GM21576 (cell line): ENCODE data around the gene NFYB.
"Not testable (repeated sequence)": the region's sequence is repeated elsewhere in the genome, so short reads cannot be mapped to it uniquely, and the experiment has no call there.

Source experiments
- ATAC-seq: cut with Tn5 transposase; IDR thresholded peaks from one replicate; pipeline ENCODE4 v1.9.1; 2021; ENCODE audit warnings: mild to moderate bottlenecking, moderate library complexity; ENCODE audit not compliant: unreplicated experiment

The NFYB gene

DNA sequence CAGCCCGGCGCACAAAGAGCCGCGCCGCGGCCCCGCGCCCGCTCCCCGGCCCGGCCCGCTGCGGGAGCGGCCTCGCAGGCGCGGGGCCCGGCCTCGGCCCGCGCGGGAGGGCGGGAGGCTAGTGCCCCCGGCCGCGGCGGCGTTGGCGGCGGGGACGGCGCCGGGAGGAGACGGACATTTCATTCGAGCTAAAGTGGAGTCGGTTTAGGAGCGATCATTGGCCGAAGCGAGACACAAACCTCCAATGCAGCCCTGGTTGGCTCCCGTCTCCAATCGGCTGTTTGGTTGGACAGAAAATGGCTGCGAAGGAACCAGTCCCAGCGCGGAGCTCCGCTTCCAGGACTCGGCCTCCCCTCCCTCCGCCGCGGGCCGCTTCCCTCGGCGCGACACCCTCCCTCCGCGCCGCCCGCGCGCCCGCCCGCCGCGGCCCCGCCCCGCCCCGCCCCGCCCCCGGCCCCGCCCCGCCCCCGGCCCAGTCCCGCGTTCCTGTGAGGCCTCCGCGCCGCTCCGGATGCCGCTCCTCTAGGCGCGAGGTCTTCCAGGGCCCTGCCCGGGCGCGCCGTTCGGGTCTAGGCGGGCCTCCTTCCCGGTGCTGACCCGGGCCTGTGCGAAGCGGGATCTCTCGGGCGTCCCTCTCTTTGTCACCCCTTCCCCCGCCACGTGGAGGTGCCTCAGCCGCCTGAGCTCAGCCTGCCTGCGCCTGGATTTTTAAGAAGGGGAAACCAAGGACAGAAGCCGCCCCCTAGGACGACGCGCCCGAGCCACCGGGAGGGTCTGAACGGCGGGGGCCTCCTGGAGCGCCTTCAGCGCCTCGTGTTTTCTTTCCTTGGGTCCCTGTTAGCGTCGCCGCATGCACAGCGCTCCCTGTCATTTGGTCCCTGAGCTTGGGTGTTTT, at the start of gene NFYB:
NFYB (minus strand) TSS at position 309 of the 895 bp plus-strand sequence. CDS start 2,757 bp downstream, outside the sequence.
- peak; percentile 87 for ATAC-seq

DNA sequence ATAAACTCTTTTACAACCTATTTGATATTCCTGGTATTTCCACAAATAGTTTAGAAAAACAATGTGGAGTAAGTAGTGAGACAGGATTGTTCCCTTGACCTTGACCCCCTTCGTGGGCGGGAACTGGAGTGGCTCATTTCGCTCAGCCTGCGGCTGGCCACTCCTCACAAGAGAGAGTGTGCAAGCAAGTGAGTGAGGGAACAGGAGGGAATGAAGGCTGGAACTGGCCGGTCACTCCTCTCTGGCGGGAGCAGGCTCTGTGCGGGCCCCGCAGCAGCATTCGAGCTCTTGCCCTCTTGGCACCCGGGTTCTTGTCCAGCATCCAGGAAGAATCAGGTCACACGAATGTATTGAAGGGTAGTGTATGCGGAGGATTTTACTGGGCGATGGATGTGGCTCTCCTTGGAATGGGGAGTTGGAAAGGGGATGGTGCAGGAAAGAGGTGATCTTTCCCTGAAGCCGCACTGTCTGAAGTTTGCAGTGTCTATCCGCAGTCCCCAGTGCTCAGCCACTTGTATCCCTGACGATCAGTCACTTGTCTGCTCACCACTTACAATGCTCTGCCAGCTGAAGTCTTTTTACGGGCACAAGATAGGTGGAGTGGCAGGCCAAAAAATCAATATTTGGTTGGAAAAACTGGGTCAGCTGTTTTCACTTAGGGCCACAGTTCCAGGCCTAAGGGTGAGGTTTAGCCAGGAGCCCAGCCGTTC, 49.6 kb upstream of the NFYB start:
- ATAC-seq = no peak

DNA sequence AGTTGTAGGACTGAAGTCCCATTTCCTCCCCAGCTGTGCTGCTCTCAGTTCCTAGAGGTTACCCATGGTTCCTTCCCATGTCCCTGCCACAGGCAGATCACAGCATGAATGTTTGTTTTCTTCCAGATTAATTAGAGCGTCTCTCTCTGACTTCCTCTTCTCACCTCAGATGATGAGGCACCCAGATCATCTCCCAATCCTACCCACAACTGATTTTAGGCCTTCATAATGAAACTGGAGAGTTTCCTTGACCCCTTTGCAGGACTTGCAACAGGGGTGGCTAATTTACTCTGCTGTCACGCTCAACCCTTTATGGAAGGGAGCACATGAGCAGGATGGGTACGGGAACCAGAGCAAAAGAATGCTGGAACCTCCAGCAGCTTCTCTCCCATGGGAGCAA, 45.4 kb upstream of the NFYB start:
- ATAC-seq = no peak

- no peak for ATAC-seq
Measured at GRCh38 chr12:104182621-104183378, 44.8 kb upstream of the NFYB start.

- no peak for ATAC-seq
Measured at GRCh38 chr12:104182144-104182543, 44.1 kb upstream of the NFYB start.

- no peak for ATAC-seq
Measured at GRCh38 chr12:104181313-104181712, 43.3 kb upstream of the NFYB start.

DNA sequence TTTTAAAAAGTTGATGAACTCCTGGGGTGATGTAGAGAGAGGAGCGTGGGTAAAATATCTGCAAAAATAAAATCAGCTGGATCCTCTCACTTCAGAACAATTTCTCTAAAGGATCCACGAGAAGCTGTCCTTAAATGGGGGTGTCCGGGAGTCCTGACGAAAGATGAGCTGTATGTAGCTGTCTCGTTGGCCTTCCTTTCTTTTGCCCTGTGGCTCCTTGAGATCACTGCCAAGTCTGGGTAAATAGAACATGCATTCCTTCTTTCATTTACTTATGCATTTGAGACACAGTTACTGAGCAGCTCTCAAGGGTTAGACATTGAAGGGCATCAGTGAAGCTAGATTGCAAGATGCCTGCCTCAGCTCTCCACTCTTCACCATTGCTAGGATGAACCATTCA, 42.4 kb upstream of the NFYB start:
- no peak for ATAC-seq

- ATAC-seq = no peak
Measured at GRCh38 chr12:104177663-104178501, 39.9 kb upstream of the NFYB start.

GRCh38 chr12:104177336-104177662, 39.3 kb upstream of the NFYB start:
- ATAC-seq = no peak

DNA sequence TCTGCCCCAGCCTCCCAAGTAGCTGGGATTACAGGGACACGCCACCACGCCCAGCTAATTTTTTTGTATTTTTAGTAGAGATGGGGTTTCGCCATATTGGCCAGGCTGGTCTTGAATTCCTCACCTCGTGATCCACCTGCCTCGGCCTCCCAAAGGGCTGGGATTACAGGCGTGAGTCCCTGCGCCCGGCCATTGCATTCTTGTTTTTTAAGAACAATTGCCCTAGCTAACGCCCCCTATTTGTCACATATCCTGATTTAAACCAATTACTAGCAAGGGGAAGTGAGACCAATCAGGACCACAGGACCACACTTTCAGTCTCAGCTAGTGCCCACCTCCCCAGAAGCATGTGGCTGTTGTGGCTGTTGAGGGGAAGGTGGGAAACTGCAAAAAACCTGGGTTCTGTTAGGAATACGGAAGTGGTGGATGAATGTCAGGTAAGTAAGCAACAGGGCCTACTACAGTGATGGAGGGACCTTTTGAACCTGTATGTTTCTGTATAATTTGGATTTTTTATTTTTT, 37.8 kb upstream of the NFYB start:
- ATAC-seq = no peak

- ATAC-seq = not testable (repeated sequence)
Measured at GRCh38 chr12:104173804-104174203, 35.8 kb upstream of the NFYB start.

- no peak for ATAC-seq
Measured at GRCh38 chr12:104172570-104172947, 34.5 kb upstream of the NFYB start.

- no peak for ATAC-seq
Measured at GRCh38 chr12:104171785-104172569, 34.0 kb upstream of the NFYB start.

GRCh38 chr12:104168596-104168995, 30.6 kb upstream of the NFYB start:
- ATAC-seq = no peak

GRCh38 chr12:104167519-104168458, 29.8 kb upstream of the NFYB start:
- no peak for ATAC-seq

GRCh38 chr12:104166465-104166864, 28.5 kb upstream of the NFYB start:
- ATAC-seq = no peak

GRCh38 chr12:104165801-104166200, 27.8 kb upstream of the NFYB start:
- no peak for ATAC-seq

- no peak for ATAC-seq
Measured at GRCh38 chr12:104164634-104165033, 26.6 kb upstream of the NFYB start.

DNA sequence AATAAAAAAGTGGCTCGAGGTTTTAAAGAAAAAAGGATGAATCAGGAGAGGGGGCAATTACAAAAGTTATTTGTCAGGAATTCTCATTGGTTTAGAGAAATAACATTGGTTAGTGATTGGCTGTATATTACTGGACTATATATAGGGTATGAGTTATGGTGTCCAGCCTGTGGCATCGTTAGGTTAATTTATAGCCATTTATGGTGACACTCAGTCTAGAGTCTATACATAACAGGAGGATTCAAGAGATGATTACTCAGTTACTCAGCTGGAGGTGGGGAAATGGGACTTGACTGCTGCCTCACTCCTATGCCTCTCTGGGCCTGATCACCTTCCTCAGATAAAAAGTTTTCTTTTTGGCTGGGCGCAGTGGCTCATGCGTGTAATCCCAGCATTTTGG, 25.6 kb upstream of the NFYB start:
- no peak for ATAC-seq
